Measurements from ENCODE around the gene DCST2.

Gene DCST2

GRCh38 chr1:155048449-155049334, 15.1 kb upstream of the DCST2 start:
- no peak for DNase-seq

GRCh38 chr1:155044812-155045657, 11.5 kb upstream of the DCST2 start:
- DNase-seq: no peak

- no peak for DNase-seq
Measured at GRCh38 chr1:155044365-155044764, 10.8 kb upstream of the DCST2 start.

- DNase-seq: no peak
Measured at GRCh38 chr1:155043793-155044192, 10.2 kb upstream of the DCST2 start.

GRCh38 chr1:155043301-155043702, 9.7 kb upstream of the DCST2 start:
- no peak for DNase-seq

- no peak for DNase-seq
Measured at GRCh38 chr1:155042789-155043188, 9.2 kb upstream of the DCST2 start.

- no peak for DNase-seq
Measured at GRCh38 chr1:155040358-155041093, 6.9 kb upstream of the DCST2 start.

GRCh38 chr1:155039308-155039669, 5.7 kb upstream of the DCST2 start:
- no peak for DNase-seq

- no peak for DNase-seq
Measured at GRCh38 chr1:155038602-155039307, 5.2 kb upstream of the DCST2 start.

GRCh38 chr1:155037851-155038441, 4.4 kb upstream of the DCST2 start:
- DNase-seq: no peak

GRCh38 chr1:155037043-155037442, 3.5 kb upstream of the DCST2 start:
- no peak for DNase-seq

GRCh38 chr1:155035936-155036335, 2.4 kb upstream of the DCST2 start:
- no peak for DNase-seq

- no peak for DNase-seq
Measured at GRCh38 chr1:155034318-155035208, 982 bp upstream of the DCST2 start.

- DNase-seq: no peak
Measured at GRCh38 chr1:155032886-155033285, 695 bp downstream of the DCST2 start.

- DNase-seq: no peak
Measured at GRCh38 chr1:155030899-155031298, 2.7 kb downstream of the DCST2 start.

- no peak for DNase-seq
Measured at GRCh38 chr1:155030243-155030795, 3.3 kb downstream of the DCST2 start.

GRCh38 chr1:155029513-155030242, 3.9 kb downstream of the DCST2 start:
- DNase-seq: no peak

- DNase-seq: no peak
Measured at GRCh38 chr1:155026588-155026987, 7.0 kb downstream of the DCST2 start.

- no peak for DNase-seq
Measured at GRCh38 chr1:155026154-155026553, 7.4 kb downstream of the DCST2 start.

- DNase-seq: no peak
Measured at GRCh38 chr1:155024315-155024714, 9.3 kb downstream of the DCST2 start.
